IMR-90 (cell line): Measurements from ENCODE around the gene NUP93. TPM values are rescaled to one million over a fixed set of nuclear protein-coding genes. Genes with fewer than 3 reads are reported as not detected.

Source experiments
- ATAC-seq: fragments of 200-7000 bp; cut with Tn5 transposase; 2 replicates; pipeline ENCODE4 v1.9.1; 2020; ENCODE audit warnings: low read depth, mild to moderate bottlenecking, moderate library complexity
- BruUV-seq: library from RNA; stranded (reverse); fragments of 400-500 nt; replicated peaks from 2 replicates; lab custom pipeline; 2021; lab: Mats Ljungman, UMichigan
- CTCF ChIA-PET: fragments of 300-600 bp; formaldehyde crosslinking; extraction: SDS; loops from one replicate; lab custom pipeline; 2021; ENCODE audit warnings: antibody characterized with exemption; lab: Yijun Ruan, JAX
- POLR2A ChIA-PET: fragments of 300-600 bp; sonication (Branson Sonifier 250); formaldehyde crosslinking; loops from one replicate; lab custom pipeline; 2022; ENCODE audit warnings: antibody characterized with exemption; ENCODE audit not compliant: unreplicated experiment; lab: Charles Lee
- DNase-seq: peaks from one replicate; pipeline ENCODE4 v3.0.0; 2013
- H2AFZ ChIP-seq: replicated peaks from 2 replicates; pipeline ENCODE3; 2013; ENCODE audit warnings: low read length, mild to moderate bottlenecking; ENCODE audit not compliant: poor library complexity
- H2AK5ac ChIP-seq: 2 replicates; pipeline ENCODE4 v1.6.1; 2013; ENCODE audit warnings: low read depth, low read length, inconsistent platforms
- H2AK9ac ChIP-seq: replicated peaks from 2 replicates; pipeline ENCODE3; 2013; ENCODE audit warnings: mild to moderate bottlenecking, low read depth, low read length, moderate library complexity; ENCODE audit not compliant: poor library complexity
- H2BK120ac ChIP-seq: 2 replicates; pipeline ENCODE4 v1.6.1; 2013; ENCODE audit warnings: low read depth, low read length, inconsistent platforms
- H2BK15ac ChIP-seq: 3 replicates; pipeline ENCODE4 v1.6.1; 2013; ENCODE audit warnings: low read depth, low read length, inconsistent platforms
- H2BK20ac ChIP-seq: 2 replicates; pipeline ENCODE4 v1.6.1; 2013; ENCODE audit warnings: low read depth, mild to moderate bottlenecking, inconsistent platforms, low read length, moderate library complexity
- H2BK5ac ChIP-seq: 2 replicates; pipeline ENCODE4 v1.6.1; 2013; ENCODE audit warnings: mild to moderate bottlenecking, low read depth, low read length, inconsistent platforms; ENCODE audit not compliant: poor library complexity, severe bottlenecking
- H3K14ac ChIP-seq: replicated peaks from 2 replicates; pipeline ENCODE4 v1.6.1; 2013; ENCODE audit warnings: low read depth, low read length, inconsistent platforms
- H3K18ac ChIP-seq: 2 replicates; pipeline ENCODE4 v1.6.1; 2013; ENCODE audit warnings: low read depth, low read length, control low read depth
- H3K23ac ChIP-seq: 2 replicates; pipeline ENCODE4 v1.6.1; 2013; ENCODE audit warnings: low read depth, low read length, inconsistent platforms
- H3K27ac ChIP-seq: 2 replicates; pipeline ENCODE4 v1.5.1; 2013; ENCODE audit warnings: mild to moderate bottlenecking, control low read depth, low read length; ENCODE audit not compliant: insufficient read depth
- H3K27me3 ChIP-seq: 2 replicates; pipeline ENCODE4 v1.6.1; 2013; ENCODE audit warnings: low read length; ENCODE audit not compliant: control insufficient read depth, insufficient read depth
- H3K36me3 ChIP-seq: 2 replicates; pipeline ENCODE4 v1.6.1; 2013; ENCODE audit warnings: low read length, mixed read lengths; ENCODE audit not compliant: control insufficient read depth, insufficient read depth
- H3K4ac ChIP-seq: 2 replicates; pipeline ENCODE4 v1.6.1; 2013; ENCODE audit warnings: low read depth, low read length, inconsistent platforms
- H3K4me1 ChIP-seq: 2 replicates; pipeline ENCODE4 v1.6.1; 2013; ENCODE audit warnings: low read length, mixed read lengths; ENCODE audit not compliant: control insufficient read depth, insufficient read depth
- H3K4me2 ChIP-seq: 2 replicates; pipeline ENCODE4 v1.6.1; 2013; ENCODE audit warnings: low read depth, mild to moderate bottlenecking, control low read depth, low read length, moderate library complexity
- H3K4me3 ChIP-seq: 2 replicates; pipeline ENCODE4 v1.5.1; 2013; ENCODE audit warnings: low read depth, mild to moderate bottlenecking, control low read depth, low read length, moderate library complexity; ENCODE audit not compliant: insufficient read depth
- H3K56ac ChIP-seq: 2 replicates; pipeline ENCODE4 v1.6.1; 2013; ENCODE audit warnings: low read length, inconsistent platforms; ENCODE audit not compliant: insufficient read depth; ENCODE audit errors: extremely low read depth
- H3K79me1 ChIP-seq, 2 experiments: 2 replicates each; pipeline ENCODE4 v1.6.1; 2013; ENCODE audit warnings: low read length in 2 of 2, inconsistent platforms in 1 of 2, low read depth in 1 of 2
- H3K9ac ChIP-seq: 2 replicates; pipeline ENCODE4 v1.6.1; 2013; ENCODE audit warnings: low read depth, low read length, control low read depth
- H3K9me1 ChIP-seq: 2 replicates; pipeline ENCODE4 v1.6.1; 2013; ENCODE audit warnings: low read length, inconsistent platforms; ENCODE audit not compliant: insufficient read depth
- H3K9me3 ChIP-seq: 2 replicates; pipeline ENCODE4 v1.6.1; 2013; ENCODE audit warnings: low read length; ENCODE audit not compliant: control insufficient read depth, insufficient read depth
- H4K20me1 ChIP-seq: 2 replicates; pipeline ENCODE4 v1.6.1; 2013; ENCODE audit warnings: low read length, inconsistent platforms; ENCODE audit not compliant: insufficient read depth
- H4K5ac ChIP-seq: 2 replicates; pipeline ENCODE4 v1.6.1; 2013; ENCODE audit warnings: mild to moderate bottlenecking, low read depth, low read length, control low read depth
- H4K8ac ChIP-seq, 2 experiments: 2 replicates each; pipeline ENCODE4 v1.6.1; 2013; ENCODE audit warnings: low read depth in 2 of 2, low read length in 2 of 2, control low read depth in 1 of 2, inconsistent platforms in 1 of 2
- H4K91ac ChIP-seq: 2 replicates; pipeline ENCODE4 v1.6.1; 2013; ENCODE audit warnings: low read depth, low read length, inconsistent platforms; ENCODE audit not compliant: insufficient read depth
- MAZ ChIP-seq: IDR thresholded peaks from 2 replicates; pipeline ENCODE4 v1.6.1; 2012; ENCODE audit warnings: low read depth, mild to moderate bottlenecking, low read length, improper control_type of control experiment, moderate library complexity, borderline replicate concordance
- WGBS, 2 experiments: methylation state at CpG; one replicate each; pipeline versions ENCODE4 v1.1.5 to v1.1.7; 2013; ENCODE audit warnings: missing lambda C conversion rate in 2 of 2; ENCODE audit not compliant: insufficient read length in 1 of 2; ENCODE audit errors: extremely low coverage in 2 of 2; 5-methylcytosine and 5-hydroxymethylcytosine counted together
- dilution Hi-C: fragments of 300-500 bp; cut with HindIII; formaldehyde crosslinking; loops from one replicate; pipeline ENCODE4 v1.14.3; 2018; ENCODE audit warnings: low sequenced_read_pairs; ENCODE audit not compliant: unreplicated experiment
- in situ Hi-C: fragments of 300-500 bp; cut with MboI; formaldehyde crosslinking; loops from 3 replicates; pipeline ENCODE4 v1.14.3; 2019; ENCODE audit warnings: low sequenced_read_pairs, inconsistent platforms, mixed read lengths
- intact Hi-C: fragments of 100-400 bp; cut with micrococcal nuclease; formaldehyde crosslinking; loops from 2 replicates; pipeline ENCODE4 v1.10.0; 2022
- polyA plus RNA-seq, 3 experiments: library from polyadenylated mRNA; depleted of rRNA; stranded (reverse); fragments of >200 nt; gene quantifications; 2 replicates each; pipeline ENCODE4 v1.2.3, GENCODE V29; 2012; ENCODE audit warnings: low replicate concordance in 1 of 3
- total RNA-seq: library from RNA; depleted of rRNA; stranded (reverse); fragments of >200 nt; gene quantifications from 2 replicates; pipeline ENCODE4 v1.2.3, GENCODE V29; 2012

The NUP93 gene
- total and polyA plus RNA-seq, 2 of the 4 experiments (the other 2 are of a cell fraction), result 54.6 to 72.6 TPM

- H3K4me1 ChIP-seq, result no peaks in the 10 kb centered on the region
- no peak overlapping the region for H3K9ac ChIP-seq
- H4K20me1 ChIP-seq, result no peaks in the 10 kb centered on the region
- H4K91ac ChIP-seq, result no peak overlapping the region
- ATAC-seq (no peak), DNase-seq (no peak)
- no peak overlapping the region for H2AFZ ChIP-seq
- dilution Hi-C loops, result no loop called here
- H3K9me3 ChIP-seq, result no peaks in the 10 kb centered on the region
- peaks cover 23% of the 10 kb centered on the region; the same call in 1 of the 2 replicates for H3K27me3 ChIP-seq
- H3K23ac ChIP-seq, result no peak overlapping the region
- no peaks in the 10 kb centered on the region for H3K9me1 ChIP-seq
- H2BK120ac ChIP-seq, result no peak overlapping the region
- BruUV-seq, result no TSS peak
- no peak overlapping the region for H3K18ac ChIP-seq
- no CpG with 5 or more reads among the region's 8 CpGs for WGBS, 2 experiments
- no peak overlapping the region for H4K5ac ChIP-seq
- H2AK9ac ChIP-seq, result no peak overlapping the region
- no peaks in the 10 kb centered on the region for H3K36me3 ChIP-seq
- H4K8ac ChIP-seq, result no peak overlapping the region
- no peak overlapping the region for H2BK5ac ChIP-seq
- H3K14ac ChIP-seq, result no peak overlapping the region
- no peak overlapping the region for H3K56ac ChIP-seq
- H2BK15ac ChIP-seq, result no peak overlapping the region
- no peak overlapping the region for H3K4me3 ChIP-seq
- H2AK5ac ChIP-seq, result no peak overlapping the region
- in situ Hi-C loops, result no loop called here
- H3K27ac ChIP-seq, result no peak overlapping the region
- no peak overlapping the region for H3K4ac ChIP-seq
- intact Hi-C loops, result no loop called here
- no peak overlapping the region for H2BK20ac ChIP-seq
- H3K79me1 ChIP-seq, result no peaks in the 10 kb centered on the region
- no peak for TF ChIP-seq MAZ
- ChIA-PET CTCF (interaction anchor here (0.7 kb wide), 1 partner anchor 68 kb away, joined by 5 read pairs; no protein-coding TSS in a partner anchor), POLR2A (no interaction called here)
- H3K4me2 ChIP-seq, result no peak overlapping the region
Observed at GRCh38 chr16:56882077-56882800, 152.3 kb downstream of the NUP93 start.
